MM.1S (cell line): ENCODE measurements around the gene ATP6V0B.

Source experiments
- CTCF ChIP-seq: fragments of 300-600 bp; sonication (generic); IDR thresholded peaks from 2 replicates; pipeline ENCODE4 v1.5.1; 2016; ENCODE audit warnings: antibody characterized with exemption, low read length, mixed read lengths
- EZH2 ChIP-seq: fragments of 300-600 bp; sonication (generic); optimal IDR thresholded peaks from 2 replicates; pipeline ENCODE3; 2017; ENCODE audit warnings: low read depth, mild to moderate bottlenecking, antibody characterized with exemption, low read length, mixed read lengths

- TF ChIP-seq CTCF (no peak), EZH2 (no peak)
Observed at GRCh38 chr1:43991200-43991475, 16.4 kb downstream of the ATP6V0B start.
